ENCODE measurements around the gene LYVE1.

LYVE1 gene

GRCh38 chr11:10603721-10604297, 35.3 kb upstream of the LYVE1 start:
- Histone ChIP-seq H3K36me3 (peaks cover 92 to 96% (median 92%) of the 10 kb centered on the region in 3 donors), H3K4me3 (no peak overlapping the region), H3K27ac (peak overlapping the region; percentile 57 to 67), H3K9me3 (no peaks in the 10 kb centered on the region), H3K4me1 (peaks cover 4 to 81% (median 24%) of the 10 kb centered on the region in 4 donors), H3K27me3 (no peaks in the 10 kb centered on the region)
- DNase-seq = no peak
- intact Hi-C loops (cut with DNase I; ENCODE audit: low total_unique reads) = no loop called here
- no peak for TF ChIP-seq CTCF (IDR thresholded peaks at IDR 0.05)

- DNase-seq = no peak
- intact Hi-C loops (cut with DNase I; ENCODE audit: low total_unique reads) = no loop called here
- H3K27ac ChIP-seq = peak overlapping the region; percentile 56 to 67
- H3K4me1 ChIP-seq = peaks cover 4 to 73% (median 23%) of the 10 kb centered on the region in 4 donors
- H3K27me3 ChIP-seq = no peaks in the 10 kb centered on the region
- peaks cover 88 to 93% (median 88%) of the 10 kb centered on the region in 3 donors for H3K36me3 ChIP-seq
- H3K9me3 ChIP-seq = no peaks in the 10 kb centered on the region
- TF ChIP-seq CTCF (IDR thresholded peaks at IDR 0.05) = no peak
- H3K4me3 ChIP-seq = no peak overlapping the region
Observed at GRCh38 chr11:10602945-10603344, 34.5 kb upstream of the LYVE1 start.

- Histone ChIP-seq H3K27me3 (no peaks in the 10 kb centered on the region), H3K9me3 (no peaks in the 10 kb centered on the region), H3K27ac (peak overlapping the region; percentile 56 to 84), H3K4me3 (no peak overlapping the region), H3K4me1 (peaks cover 4 to 67% (median 18%) of the 10 kb centered on the region in 4 donors), H3K36me3 (peaks cover 87 to 89% (median 88%) of the 10 kb centered on the region in 3 donors)
- intact Hi-C loops (cut with DNase I; ENCODE audit: low total_unique reads) = no loop called here
- TF ChIP-seq CTCF (IDR thresholded peaks at IDR 0.05) = no peak
- DNase-seq = no peak
Observed at GRCh38 chr11:10602366-10602765, 33.9 kb upstream of the LYVE1 start.

GRCh38 chr11:10601837-10602236, 33.4 kb upstream of the LYVE1 start:
- Histone ChIP-seq H3K9me3 (no peaks in the 10 kb centered on the region), H3K27me3 (no peaks in the 10 kb centered on the region), H3K27ac (peak overlapping the region; percentile 56 to 84), H3K4me1 (peaks cover 4 to 62% (median 12%) of the 10 kb centered on the region in 4 donors), H3K36me3 (peaks cover 82 to 88% (median 86%) of the 10 kb centered on the region in 3 donors), H3K4me3 (no peak overlapping the region)
- intact Hi-C loops (cut with DNase I; ENCODE audit: low total_unique reads) = no loop called here
- DNase-seq = peak in 1 of 2 donors; percentile 47
- no peak for TF ChIP-seq CTCF (IDR thresholded peaks at IDR 0.05)

- Histone ChIP-seq H3K27me3 (no peaks in the 10 kb centered on the region), H3K9me3 (no peaks in the 10 kb centered on the region), H3K4me1 (peaks cover 0 to 50% (median 6%) of the 10 kb centered on the region in 4 donors), H3K4me3 (no peak overlapping the region), H3K36me3 (peaks cover 72 to 90% (median 83%) of the 10 kb centered on the region in 3 donors), H3K27ac (peak overlapping the region; percentile 56 to 84)
- intact Hi-C loops (cut with DNase I; ENCODE audit: low total_unique reads) = no loop called here
- no peak for TF ChIP-seq CTCF (IDR thresholded peaks at IDR 0.05)
- no peak for DNase-seq
Observed at GRCh38 chr11:10600570-10601248, 32.2 kb upstream of the LYVE1 start.
